Measurements from ENCODE around the gene SSNA1.

SSNA1 gene, protein sequence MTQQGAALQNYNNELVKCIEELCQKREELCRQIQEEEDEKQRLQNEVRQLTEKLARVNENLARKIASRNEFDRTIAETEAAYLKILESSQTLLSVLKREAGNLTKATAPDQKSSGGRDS

DNA sequence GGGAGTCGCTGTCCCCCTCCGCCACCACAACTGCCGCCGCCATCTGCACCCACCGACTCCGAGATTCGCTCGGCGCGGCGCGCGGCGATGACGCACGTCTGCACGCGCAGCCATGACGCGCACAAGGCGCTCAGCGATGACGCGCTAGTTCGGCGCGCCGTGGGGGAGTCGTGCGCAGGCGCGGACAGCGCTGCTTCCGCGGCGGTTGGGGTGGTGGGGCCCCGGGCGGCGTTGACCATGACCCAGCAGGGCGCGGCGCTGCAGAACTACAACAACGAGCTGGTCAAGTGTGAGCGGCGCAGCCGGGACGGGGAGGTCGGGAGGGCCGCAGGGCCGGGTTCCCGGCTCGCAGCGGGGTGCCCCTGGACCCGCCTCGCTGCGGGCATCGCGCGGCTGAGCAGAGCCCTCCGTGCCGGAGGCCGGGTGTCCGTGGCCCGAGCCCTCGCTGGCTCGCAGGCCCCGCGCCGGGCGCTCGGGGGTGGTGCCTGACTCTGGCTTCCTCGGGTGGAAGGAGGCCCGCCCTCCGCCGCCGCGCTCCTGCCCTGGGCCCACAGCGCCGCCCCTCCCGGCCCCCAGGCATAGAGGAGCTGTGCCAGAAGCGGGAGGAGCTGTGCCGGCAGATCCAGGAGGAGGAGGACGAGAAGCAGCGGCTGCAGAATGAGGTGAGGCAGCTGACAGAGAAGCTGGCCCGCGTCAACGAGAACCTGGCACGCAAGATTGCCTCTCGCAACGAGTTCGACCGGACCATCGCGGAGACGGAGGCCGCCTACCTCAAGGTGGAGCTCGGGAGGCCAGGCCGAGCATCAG is at the start of gene SSNA1, which contains the start of gene ANAPC2:
TSS of gene SSNA1 (plus strand) at position 187 of the 807 bp plus-strand sequence. CDS start at position 238, 51 bp downstream.
TSS of gene ANAPC2 (minus strand) at position 71 of the 807 bp plus-strand sequence. CDS start at position 43, 28 bp downstream.
- peak; percentile 52 for DNase-seq (ENCODE audit: low read depth)

DNA sequence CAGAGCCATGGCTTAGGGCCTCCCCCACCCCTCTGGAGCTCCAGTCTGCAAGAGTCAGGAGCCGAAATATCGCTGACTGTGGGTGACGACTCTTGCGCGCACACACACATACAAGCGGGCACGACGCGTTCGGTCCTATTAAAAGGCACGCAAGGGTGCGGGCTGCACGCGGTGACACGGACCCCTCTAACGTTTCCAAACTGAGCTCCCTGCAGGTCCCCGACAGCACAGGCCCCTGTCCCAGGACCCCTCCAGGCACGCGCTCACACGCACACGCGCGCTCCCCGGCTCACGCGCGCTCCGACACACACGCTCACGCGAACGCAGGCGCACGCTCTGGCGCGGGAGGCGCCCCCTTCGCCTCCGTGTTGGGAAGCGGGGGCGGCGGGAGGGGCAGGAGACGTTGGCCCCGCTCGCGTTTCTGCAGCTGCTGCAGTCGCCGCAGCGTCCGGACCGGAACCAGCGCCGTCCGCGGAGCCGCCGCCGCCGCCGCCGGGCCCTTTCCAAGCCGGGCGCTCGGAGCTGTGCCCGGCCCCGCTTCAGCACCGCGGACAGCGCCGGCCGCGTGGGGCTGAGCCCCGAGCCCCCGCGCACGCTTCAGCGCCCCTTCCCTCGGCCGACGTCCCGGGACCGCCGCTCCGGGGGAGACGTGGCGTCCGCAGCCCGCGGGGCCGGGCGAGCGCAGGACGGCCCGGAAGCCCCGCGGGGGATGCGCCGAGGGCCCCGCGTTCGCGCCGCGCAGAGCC is 49.6 kb upstream of the SSNA1 start, which contains the start of gene GRIN1:
TSS of gene GRIN1 (plus strand) at position 433 of the 746 bp plus-strand sequence. CDS start 333 bp downstream, outside the sequence.
- DNase-seq (ENCODE audit: low read depth): no peak

DNA sequence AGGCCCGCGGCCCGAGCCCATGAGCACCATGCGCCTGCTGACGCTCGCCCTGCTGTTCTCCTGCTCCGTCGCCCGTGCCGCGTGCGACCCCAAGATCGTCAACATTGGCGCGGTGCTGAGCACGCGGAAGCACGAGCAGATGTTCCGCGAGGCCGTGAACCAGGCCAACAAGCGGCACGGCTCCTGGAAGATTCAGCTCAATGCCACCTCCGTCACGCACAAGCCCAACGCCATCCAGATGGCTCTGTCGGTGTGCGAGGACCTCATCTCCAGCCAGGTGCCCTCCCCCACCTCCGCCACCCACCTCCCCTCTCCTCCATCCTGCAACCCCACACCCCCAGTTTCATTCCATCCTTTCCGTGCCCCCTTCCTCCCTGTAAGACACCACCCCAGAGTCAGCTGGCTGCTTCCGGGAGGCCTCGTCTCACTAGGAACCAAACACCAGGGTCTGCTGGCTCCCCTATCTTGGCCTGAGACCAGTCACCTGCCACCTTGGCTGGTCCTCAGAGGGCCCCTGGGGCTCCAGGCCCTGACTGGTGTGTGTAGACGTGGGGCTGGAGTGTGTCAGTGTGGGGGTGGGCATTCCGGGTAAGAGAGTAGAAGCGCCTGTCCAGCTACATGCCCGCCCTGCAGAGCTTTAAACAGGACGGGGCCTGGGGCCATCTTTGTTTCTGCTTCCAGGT is 48.9 kb upstream of the SSNA1 start:
- no peak for DNase-seq (ENCODE audit: low read depth)

DNA sequence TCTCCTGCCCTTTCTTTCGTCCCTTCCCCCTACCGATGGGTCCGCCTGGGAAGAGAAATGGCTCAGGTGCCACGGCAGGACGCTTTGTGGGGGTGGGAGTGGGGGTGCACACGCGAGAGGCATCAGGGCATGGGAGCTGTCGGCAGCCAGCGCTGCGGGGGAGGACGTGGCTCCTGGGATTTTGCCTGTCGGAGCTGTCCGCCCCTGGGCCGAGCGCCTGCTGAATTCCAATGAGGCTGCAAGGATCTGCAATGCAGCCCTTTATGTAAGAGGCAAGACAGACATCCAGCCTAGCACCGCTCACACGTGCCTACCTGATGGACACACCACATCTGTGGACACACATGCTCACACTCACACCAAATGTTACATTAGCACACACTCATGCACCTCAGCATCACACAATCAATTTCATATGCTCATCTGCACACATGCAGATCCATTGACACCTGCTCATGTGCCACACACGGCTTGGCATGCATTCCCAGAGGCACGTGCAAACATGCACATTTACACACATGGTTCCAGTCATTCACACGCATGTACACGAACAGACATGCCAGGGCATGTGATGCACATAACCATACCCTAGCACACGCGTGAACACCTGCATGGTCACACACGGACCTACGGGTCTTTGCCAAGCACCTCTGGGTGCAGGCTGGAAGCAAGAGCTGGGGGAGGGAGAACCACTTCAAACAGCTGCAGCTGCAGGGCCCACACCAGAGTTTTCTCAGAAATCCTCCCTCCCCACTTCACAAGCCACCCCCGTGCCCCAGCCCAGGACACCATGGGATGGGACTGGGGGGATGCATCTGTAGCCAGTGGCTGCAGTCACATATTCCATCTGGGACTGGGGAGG is 48.1 kb upstream of the SSNA1 start:
- DNase-seq (ENCODE audit: low read depth): no peak

DNA sequence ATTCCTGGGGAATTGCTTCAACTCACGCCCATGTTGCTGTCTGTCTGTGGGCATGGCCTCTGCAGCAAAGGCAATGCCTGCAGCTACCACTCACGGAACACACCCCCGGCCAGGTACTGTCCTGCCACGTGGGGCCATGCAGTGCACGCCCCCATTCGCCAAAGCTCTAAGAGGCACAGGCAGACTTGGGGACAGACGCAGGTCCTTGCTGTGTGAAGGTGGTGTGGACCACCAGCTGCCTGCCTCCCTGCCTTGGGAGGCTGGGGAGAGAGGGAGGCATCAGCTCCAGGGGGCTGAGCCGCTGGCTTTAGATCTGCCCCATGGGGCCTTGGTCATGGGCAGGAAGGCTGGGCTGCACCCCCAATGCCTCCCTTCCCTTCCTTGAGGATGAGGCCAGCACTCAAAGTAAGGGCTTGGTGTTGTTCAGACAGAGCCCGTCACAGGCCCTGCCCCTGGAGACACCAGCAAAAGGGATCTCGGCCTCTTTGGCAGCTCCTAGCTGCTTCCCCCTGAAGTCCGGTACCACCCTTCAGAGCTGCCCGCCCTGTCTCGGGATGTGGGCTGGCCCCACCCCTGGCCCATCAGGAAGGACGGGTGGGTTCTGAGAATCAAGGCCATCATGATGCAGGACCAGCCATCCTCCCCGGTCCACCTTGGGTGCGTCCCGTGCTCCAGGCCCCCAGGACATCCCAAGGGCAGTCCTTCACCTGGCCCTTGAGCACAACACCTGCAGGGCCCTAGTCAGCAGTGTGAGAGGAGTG is 47.2 kb upstream of the SSNA1 start:
- no peak for DNase-seq (ENCODE audit: low read depth)

DNA sequence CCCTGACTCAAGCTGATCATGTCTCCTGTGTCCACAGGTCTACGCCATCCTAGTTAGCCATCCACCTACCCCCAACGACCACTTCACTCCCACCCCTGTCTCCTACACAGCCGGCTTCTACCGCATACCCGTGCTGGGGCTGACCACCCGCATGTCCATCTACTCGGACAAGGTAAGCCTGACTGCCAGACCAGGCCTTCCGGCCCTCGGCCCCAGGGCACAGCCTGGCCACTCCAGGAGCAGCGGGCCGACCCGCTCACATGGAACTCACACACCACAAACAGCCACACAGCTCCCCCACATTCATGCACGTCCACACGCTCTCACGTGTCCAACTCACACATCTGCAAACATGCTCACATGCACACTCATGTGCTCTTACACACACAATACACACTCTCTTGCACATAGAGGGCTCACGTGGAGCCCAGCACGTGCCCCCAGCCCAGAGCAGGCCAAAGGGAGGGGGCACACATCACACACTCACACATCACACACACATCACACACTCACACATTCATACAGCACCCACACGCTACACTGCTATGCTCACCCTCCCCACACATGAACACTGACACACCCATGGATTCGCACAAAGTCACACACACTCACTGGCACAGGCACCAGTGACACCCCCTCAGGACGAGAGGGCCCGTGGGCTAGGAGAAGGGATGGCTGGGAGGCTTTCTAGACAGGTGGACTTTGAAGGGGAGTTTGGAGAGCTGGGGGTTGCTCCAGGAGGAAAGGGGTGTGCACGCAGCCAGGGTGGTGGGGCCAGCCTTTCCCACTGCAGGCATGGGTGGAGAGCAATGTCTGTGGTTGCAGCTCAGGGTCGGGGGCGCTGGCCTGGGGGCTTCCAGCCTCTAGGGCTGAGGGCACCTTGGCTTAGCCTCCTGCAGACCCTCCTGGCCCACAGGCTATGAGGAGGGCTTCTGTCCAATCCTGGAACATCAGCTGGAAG is 46.2 kb upstream of the SSNA1 start:
- no peak for DNase-seq (ENCODE audit: low read depth)

DNA sequence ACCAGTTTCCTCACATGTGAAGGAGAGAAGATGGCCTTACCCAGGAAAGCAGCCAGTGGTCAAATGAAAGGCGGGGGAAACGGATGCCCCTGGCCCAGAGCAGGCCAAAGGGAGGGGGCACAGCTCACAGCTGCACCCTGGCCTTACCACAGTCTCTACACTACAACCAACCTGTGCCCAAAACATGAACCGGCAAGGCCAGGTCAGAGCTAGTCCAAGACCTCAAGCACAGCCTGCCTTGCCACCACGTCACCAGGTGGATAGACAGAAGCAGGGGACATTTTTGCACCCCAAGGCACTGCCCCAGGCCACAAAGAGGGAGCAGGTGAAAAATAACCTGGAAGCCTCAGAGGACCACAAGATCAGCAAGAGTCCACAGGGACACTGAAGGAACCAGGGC is 45.0 kb upstream of the SSNA1 start:
- no peak for DNase-seq (ENCODE audit: low read depth)

DNA sequence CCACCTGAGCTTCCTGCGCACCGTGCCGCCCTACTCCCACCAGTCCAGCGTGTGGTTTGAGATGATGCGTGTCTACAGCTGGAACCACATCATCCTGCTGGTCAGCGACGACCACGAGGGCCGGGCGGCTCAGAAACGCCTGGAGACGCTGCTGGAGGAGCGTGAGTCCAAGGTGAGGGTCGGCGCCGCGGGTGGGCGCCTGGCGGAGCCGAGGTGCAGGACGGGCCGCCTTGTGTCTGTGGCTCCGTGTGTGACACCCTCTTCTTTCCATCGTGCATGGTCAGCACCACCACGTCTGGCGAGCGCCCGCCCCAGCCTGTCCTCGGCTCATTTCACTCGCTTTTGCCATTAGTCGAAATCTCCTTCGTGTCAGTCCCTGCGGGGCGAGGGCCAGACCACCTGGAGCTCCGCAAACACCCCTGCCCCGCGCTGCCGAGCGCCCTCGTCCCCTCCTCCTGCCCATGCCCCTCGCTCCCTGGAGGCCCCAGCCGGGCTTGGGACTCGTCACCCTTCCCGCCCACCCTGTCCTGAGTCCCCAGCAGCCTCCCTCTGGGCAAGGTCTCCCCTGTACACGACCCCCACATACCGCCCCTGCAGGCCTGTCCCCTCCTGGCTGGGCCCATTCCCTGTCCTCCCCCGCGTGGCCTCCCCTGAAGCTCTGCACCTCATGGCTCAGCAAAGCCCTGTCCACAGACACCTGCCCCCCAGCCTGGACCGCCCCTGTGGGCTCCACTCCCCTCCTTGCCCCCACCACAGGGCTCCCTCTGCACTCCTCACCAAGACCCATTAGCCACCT is 42.5 kb upstream of the SSNA1 start:
- no peak for DNase-seq (ENCODE audit: low read depth)

DNA sequence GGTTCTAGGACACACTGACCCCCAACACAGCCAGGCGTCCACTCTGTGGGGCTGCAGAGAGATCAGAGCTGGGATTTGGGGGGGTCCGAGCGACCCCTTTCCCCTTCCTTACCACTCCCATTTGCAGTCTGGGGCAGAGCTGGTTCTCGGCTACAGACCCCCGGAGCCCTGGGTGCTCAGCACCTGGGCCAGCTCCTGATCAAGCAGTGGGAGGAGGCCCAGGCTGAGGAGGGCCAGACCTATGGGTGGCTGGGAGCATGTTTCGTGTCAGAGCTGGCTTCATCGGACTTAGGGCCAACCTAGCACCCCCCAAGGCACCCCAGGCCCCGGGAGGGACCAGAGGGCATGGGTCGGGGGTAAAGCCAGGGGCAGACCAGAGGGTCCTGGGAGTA is 42.0 kb upstream of the SSNA1 start:
- no peak for DNase-seq (ENCODE audit: low read depth)

DNA sequence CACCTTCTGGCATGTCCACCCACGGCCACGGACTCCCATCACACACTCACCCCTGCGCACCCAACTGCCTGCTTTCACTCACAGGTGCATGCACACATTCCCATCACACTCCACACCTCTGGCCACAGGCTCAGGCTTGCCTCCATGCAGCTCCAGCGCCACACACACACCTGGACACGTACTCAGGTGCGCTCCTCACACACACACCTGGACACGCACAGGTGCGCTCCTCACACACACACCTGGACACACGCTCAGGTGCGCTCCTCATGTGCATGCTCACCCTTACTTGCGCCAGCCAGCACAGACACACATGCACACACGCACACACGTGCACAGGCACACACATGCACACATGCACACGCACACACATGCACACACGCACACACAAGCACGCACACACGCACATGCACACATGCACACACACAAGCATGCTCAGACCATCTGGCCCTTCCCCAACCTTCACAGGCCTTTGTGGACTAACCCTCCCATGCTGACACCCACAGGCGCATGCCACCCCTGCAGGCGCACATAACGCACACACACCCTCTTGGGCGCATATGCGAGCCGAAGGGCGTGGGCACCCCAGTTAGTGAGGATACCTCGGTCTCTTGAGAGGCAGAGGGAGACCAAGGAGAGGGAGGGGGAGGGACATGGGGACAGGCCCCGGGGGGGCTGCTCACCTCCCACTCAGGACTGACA is 41.2 kb upstream of the SSNA1 start:
- no peak for DNase-seq (ENCODE audit: low read depth)

DNA sequence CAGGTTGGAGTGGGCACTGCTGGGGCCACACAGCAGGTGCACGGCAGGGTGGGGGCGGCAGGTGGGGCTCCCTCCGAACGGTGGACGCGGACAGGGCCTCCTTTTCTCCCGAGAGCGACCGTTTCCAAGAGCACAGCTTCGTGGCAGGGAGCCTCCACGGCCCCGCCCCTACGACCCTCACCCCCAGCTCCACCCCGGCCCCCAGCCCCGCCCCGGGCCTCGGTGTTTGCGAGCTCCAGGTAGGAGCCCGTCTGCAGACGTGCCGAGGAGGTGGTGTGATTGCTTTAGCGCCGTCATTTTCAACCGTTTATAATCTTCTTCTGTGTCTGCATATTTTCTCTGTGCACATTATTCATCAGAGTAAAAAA is 40.7 kb upstream of the SSNA1 start:
- DNase-seq (ENCODE audit: low read depth): no peak

DNA sequence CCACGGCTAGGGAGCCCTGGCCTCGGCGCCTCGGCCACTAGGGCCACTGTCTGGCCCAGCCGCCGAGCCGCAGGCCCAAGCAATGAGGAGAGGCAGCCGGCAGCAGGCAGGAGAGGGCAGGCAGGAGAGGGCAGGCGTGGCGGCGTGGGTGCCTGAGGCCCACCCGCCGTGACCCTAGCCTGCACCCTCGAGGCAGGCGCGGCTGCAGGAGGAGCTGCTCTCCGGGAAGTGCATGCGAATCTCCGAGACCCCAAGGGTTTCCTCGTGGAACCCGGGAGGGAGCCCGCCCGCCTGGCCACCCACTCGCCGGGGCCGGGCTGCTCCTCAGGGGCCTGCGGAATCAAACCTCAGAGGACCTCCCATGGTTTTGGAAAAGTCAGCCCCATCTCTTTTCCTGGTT is 40.2 kb upstream of the SSNA1 start:
- DNase-seq (ENCODE audit: low read depth): no peak

DNA sequence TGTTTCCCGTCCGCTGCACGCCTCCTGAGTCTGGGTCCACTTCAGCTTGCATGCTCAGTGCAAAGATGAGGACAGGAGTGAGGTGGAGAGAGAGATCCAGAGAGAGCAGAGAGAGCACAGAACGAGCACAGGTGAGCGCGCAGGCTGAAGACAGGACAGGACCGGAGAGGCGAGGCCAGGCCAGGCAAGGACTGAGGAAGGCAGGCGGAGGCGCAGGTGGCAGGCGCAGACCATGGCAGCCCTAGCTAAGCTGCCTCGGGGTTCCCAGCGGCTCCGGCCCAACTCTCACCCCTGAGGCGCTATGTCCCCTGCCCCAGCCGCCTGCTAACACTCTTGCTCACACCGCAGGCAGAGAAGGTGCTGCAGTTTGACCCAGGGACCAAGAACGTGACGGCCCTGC is 39.8 kb upstream of the SSNA1 start:
- no peak for DNase-seq (ENCODE audit: low read depth)

DNA sequence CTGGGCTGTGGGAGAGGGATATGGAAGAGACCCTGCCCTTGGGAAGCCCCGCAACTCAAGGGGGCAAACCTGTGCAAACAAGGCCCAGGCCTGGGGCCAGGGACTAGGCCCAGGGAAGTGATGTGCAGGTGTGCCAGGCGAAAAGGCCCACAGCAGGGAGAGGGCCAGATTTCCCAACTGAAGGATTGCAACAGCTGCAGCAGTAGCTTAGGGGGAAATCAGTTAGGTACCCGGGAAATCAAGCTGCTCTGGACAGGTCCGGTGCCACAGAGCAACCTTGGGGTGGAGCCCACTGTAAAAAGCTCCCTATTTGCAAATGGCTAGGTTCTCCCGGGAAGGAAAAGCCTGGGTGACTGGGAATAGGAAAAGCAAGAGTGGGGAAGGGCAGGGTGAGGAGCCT is 39.1 kb upstream of the SSNA1 start:
- DNase-seq (ENCODE audit: low read depth): no peak

DNA sequence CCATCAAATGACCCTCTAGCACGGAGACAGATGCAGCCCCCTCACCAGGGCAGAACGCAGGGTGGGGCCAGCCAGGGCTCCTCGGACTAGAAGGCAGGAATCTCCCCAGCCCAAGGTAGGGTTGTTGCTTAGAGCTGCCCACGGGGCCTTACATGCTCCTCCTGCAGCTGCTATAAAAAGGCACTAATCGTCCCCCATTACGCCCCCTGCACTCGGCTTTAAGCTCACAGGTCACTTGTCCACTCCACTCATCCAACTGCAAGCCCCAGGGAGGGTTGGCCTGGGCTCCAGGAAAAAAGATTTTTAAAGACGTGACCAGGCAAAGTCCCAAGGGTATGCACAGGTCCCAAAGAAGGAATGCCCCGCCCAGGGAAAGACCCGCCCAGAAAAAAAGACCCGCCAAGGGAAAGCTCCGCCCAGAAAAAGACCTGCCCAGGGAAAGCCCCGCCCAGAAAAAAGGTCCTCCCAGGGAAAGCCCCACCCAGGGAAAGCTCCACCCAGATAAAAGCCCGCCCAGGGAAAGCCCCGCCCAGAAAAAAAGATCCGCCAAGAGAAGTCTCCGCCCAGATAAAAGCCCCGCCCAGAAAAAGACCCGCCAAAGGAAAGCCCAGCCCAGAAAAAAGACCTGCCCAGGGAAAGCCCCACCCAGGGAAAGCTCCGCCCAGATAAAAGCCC is 38.4 kb upstream of the SSNA1 start:
- DNase-seq (ENCODE audit: low read depth): no peak

DNA sequence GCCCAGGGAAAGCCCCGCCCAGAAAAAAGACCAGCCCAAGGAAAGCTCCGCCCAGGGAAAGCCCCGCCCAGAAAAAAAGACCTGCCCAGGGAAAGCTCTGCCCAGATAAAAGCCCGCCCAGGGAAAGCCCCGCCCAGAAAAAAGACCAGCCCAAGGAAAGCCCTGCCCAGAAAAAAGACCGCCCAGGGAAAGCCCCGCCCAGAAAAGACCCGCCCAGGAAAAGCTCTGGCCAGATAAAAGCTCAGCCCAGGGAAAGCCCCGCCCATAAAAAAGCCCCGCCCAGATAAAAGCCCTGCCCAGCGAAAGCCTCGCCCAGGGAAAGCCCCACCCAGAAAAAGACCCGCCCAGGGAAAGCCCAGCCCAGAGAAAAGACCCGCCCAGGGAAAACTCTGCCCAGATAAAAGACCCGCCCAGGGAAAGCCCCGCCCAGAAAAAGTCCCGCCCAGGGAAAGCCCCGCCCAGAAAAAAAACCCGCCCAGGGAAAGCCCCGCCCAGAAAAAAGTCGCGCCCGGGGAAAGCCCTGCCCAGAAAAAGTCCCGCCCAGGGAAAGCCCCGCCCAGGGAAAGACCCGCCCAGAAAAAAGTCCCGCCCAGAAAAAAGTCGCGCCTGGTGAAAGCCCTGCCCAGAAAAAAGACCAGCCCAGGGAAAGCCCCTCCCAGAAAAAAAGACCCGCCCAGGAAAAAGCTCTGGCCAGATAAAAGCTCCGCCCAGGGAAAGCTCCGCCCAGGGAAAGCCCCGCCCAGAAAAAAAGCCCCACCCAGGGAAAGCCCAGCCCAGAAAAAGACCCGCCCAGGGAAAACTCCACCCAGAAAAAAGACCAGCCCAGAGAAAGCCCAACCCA is 37.6 kb upstream of the SSNA1 start:
- no peak for DNase-seq (ENCODE audit: low read depth)

All from GM04503 (cell line).